ELR (cell line): ENCODE measurements around the gene OR6K6.

Experiments used
- DNase-seq: peaks from one replicate; pipeline ENCODE4 v3.0.0-alpha.2; 2015; ENCODE audit warnings: low read depth

OR6K6 gene

DNA sequence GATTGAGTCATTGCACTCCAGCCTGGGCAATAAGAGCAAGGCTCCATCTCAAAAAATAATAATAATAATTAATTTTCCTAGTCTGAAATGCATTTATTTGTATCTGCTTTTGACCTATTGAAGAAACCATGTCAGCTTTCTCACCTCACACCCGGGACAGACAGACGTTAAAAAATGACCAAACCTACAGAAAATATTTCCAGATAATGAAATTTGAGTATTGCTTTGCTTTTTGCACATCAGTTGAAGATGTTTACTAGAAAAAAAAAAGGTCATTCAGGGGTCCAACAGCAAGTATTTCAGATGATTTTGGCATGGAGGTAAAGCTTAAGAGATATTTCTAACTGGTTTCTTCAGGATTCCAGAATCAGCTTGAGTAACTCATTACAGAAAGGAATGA is at the start of gene OR6K6:
OR6K6 (plus strand) TSS at position 301 of the 400 bp plus-strand sequence. CDS start 168 bp downstream, outside the sequence.
- no peak for DNase-seq

- no peak for DNase-seq
These were observed 48.4 kb upstream of the OR6K6 start for GRCh38 chr1:158706096-158706495.

DNA sequence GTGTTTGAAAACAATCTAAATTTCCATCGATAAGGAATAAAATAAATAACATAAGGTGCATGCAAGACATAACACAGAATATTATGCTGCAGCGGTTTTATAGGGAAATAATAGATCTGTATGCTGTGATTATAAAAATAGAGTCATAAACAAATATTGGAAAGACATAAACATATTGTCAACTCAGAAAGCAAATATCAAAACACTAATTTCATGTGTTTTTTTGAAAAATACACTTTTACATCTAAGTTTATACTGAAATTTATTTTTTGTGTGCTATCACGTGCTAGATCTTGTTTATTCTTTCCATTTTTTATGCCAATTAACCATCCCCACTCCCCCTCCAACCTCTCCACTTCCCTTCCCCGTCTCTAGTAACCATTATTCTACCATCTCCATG is 43.4 kb upstream of the OR6K6 start:
- DNase-seq: no peak

DNA sequence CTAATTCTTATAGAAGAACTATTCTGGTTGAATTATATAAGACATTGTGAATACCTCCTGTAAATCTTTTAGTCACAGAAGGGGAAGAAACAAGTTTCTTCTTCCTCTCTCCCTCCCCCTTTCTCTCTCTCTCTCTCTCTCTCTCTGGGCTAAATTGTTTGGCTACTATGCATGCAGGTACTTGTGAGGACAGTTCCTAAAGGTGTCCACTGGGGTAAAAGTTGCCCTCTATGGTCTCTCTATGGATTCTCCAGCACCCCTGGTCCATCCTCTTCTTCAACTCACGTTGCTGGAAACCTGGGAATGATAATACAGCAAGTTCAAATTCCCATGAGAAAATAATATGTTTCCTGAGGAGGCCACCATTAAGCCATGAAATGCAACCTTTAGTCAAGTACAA is 39.8 kb upstream of the OR6K6 start:
- no peak for DNase-seq

DNA sequence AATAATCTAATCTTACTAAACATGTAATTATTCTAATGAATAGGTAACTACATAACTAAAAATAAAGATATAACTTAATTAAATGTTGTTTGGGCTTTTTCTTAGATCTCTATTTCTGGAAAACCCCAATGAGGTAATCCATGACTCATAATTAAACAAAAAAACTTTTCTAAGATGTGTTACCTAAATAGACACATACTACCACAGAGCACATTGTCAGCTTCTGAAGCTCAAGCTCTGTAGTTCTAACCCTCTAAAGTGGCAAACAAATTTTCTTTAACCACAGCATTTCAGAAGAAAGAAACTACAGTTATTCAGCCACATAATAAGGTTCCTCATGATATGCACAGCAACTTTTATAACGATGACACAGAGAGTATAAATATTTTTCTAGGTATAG is 38.2 kb upstream of the OR6K6 start:
- no peak for DNase-seq

DNA sequence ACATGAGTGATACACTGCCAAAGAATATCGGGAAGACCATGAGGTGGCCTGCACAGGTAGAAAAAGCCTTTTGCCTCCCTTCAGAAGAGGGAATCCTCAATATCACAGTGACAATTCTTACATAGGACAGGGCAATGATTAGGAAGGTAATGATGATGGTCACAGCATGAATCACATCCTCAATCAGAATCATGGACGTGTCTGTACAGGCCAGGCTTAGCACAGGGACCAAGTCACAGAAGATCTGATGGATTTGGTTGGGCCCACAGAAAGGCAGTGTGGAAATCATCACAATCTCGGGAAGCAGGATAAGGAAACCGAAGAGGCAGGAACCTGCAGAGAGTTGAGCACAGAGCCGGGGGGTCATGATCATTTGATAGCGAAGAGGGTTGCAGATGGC is 37.2 kb upstream of the OR6K6 start:
- no peak for DNase-seq

DNA sequence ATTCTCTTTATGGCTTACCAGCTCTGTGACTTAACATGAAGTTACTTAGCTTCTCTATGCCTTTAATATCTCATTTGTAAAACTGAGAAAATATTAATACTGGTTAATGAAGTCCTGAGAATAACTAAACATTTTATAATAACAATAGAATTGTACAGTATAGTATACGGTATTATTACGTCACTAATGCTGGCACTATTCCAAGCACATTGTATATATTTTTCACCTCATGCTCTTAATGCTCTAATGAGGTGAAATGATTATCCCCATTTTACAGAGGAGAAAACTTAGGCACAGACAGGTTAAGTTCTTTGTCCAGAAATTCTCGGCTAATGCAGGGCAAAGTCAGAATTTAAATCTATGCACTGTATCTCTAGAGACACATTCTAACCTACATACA is 34.9 kb upstream of the OR6K6 start:
- DNase-seq: no peak

- no peak for DNase-seq
These were observed 33.9 kb upstream of the OR6K6 start, which contains the start of gene OR6K3 for GRCh38 chr1:158720620-158721019. TSS of gene OR6K3 (minus strand) at chr1:158720720. CDS start at chr1:158718115, 2,605 bp downstream.

DNA sequence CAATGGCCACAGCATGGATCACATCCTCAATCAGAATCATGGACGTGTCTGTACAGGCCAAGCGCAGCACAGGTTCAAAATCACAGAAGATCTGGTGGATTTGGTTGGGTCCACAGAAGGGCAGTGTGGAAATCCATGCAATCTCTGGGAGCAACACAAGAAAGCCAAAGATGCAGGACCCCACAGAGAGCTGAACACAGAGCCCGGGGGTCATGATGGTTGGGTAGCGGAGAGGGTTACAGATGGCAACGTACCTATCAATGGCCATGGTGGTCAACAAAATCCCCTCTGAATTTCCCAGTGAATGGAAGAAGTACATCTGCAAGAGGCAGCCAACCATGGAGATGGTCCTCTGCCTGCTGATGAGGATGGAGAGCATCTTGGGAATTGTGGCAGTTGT is 30.1 kb upstream of the OR6K6 start:
- no peak for DNase-seq

DNA sequence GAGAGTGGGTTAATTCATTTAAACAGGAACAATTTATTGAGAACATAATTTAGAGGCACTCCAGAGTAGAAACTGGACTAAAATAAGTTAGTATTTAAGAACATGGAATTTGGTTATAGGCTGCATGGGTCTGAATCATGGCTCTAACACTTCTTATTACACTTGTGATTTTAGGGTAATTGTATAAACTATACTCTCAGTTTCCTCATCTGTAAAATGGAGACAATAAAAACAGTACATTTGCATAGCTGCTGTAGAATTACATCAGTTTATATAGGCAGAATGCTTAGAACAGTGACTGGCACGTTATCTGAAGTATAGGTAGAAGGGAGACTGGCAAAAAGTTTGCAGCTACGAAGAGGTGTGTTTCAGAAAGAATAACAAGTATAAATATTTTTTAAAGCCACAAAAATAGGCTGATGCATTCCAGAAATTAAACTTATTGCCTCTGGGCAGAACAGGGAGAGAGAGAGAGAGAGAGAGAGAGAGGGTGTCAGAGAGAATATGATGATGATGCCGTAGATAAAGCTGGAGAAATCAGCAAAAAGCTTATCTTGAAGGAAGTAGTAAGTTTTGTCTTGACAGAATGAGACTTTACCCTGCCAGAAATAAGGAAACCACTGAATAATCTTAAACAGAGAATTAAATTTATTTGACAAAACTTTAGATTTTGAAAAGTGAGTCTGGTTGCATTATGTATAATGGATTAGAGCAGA is 25.9 kb upstream of the OR6K6 start:
- no peak for DNase-seq

- no peak for DNase-seq
These were observed 24.1 kb upstream of the OR6K6 start for GRCh38 chr1:158730453-158730852.

DNA sequence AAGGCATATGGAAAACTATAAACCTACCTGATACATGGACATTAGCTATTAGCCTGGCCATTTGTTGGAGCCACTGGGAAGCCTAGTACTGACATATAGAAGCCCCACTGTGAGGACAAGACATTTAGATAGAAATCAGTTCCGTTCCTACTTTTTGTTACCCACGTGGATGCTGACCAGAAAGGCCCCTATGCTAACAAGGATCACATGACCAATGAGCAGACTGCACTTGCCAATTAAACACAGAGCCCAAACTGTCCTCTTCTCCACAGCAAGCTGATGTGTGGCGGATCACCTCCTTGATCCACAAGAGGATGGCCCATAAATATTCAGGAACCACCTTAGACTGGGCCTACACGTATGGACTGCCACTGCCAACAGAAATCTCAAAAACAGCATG is 22.8 kb upstream of the OR6K6 start:
- DNase-seq: no peak

DNA sequence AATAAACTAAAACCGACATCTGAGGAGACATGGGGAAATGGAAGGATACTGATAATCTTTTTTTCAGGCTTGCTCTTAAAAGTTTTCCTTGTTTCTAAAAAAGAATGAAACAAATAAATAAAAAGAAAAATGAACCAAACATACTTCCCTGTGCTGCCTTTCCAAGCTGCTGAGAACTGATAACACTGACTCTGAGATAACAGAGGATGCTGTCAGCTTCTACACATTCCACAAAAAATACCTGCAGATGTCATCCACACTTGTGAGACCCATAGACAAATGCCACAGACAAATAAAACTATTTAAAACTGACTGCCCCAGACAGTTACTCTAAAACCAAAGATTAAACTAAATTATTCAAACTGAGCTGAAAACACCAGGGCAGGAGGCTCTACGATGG is 22.0 kb upstream of the OR6K6 start:
- DNase-seq: no peak

DNA sequence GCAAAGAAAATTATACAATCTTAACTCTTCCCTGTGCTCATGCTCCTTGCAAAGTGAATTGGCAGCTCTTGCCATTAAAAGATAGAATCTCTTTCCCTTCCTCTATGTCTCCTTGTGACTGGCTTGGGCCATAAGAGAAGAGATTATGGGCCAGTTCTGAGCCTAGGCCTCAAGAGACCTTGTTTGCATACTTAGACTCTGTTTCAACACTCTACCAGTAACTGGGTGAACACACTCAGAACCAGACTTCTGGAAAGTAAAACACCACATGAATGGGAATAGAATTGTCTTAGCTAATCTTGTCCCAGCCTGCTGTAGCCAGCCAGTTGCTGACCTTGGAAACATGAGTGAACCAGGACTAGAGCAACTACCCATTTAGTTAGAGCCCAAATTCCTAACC is 18.7 kb upstream of the OR6K6 start:
- no peak for DNase-seq

GRCh38 chr1:158752155-158752712 is 2.3 kb upstream of the OR6K6 start:
- no peak for DNase-seq

- DNase-seq: no peak
These were observed 17.7 kb downstream of the OR6K6 start, which contains the start of gene OR6N1 for GRCh38 chr1:158771950-158772866. TSS of gene OR6N1 (minus strand) at chr1:158772195. CDS start at chr1:158766682, 5,513 bp downstream.

DNA sequence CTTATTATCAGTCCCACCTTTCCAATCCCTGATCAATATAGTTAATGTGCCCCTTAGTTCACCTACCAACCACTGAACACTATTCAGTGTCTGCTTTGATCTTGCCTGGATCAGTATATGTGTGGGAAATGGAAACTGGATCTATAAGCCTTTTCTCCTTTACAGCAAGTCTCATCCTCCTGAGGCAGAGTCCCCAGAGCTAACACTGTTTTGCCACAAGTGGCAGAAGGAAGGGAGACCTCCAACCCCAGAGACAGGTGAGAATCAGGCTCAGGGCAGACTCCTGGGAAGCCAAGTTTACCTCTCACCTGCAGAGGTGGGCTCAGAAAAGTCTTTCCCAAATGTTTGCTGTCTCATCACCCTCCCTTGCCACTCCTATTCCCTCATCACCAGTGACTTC is 26.6 kb downstream of the OR6K6 start, which contains the start of gene OR6N2:
OR6N2 (minus strand) TSS at position 101 of the 400 bp plus-strand sequence. CDS start 3,569 bp downstream, outside the sequence.
- DNase-seq: no peak

- DNase-seq: no peak
These were observed 39.1 kb downstream of the OR6K6 start for GRCh38 chr1:158793604-158794003.

DNA sequence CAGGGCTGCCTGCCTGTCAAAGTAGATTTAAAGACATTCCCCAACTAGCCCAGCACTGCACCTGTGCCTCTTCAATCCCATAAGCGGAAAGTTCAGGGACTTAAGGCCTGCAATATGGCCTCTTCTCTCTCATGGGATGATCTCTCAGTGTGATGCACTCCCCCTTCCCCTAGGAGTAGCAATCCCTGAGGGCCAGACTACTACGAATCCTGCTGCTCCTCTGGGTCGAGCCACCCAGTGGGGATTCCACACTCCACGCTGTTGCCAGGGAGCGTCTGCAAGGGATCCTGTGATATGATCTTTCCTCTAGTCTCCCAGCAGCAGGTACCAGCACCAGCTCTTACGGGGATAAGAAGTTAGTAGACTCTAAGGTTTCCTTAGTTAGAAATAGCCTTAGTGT is 39.7 kb downstream of the OR6K6 start:
- no peak for DNase-seq

DNA sequence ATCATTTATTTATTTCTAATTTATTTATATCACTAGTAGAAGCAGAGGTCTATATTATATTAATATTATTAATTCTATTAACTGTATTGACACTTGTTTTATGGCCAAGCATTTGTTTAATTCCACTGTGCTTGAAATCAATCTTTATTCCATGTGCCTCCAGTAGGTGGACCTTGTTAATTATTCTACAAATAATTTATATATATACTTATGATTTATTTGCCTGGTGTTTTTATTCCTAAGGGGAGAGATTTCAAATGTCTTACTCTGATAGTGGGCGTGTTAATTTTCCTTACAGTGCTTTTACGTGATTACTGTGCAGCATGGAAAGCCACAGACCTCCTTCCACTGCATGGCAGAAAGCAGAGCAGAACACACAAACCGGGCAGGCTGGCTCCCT is 44.0 kb downstream of the OR6K6 start:
- peak; percentile 19 for DNase-seq

- DNase-seq: no peak
These were observed 45.2 kb downstream of the OR6K6 start for GRCh38 chr1:158799689-158800088.

GRCh38 chr1:158800526-158800925 is 46.0 kb downstream of the OR6K6 start:
- no peak for DNase-seq

DNA sequence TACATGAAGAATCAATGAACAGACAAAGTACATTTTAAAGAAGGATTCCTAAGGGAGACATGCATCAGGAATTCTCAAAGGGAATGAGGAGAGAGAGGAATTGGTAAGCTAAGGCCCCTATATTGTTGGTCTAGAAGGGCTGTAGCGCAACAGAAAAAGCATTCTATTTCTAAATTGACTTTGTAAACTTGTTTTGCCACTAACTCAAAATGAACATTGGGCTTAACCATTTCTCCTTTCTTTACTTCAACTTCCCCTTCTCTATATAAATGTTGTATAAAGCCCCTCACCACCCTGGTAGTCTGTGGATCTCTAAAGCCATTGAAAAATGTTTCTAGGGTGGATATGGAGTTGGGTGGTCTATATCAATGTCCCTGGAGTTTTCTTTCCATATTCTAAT is 46.9 kb downstream of the OR6K6 start:
- no peak for DNase-seq
